GM20000 (cell line): Measurements from ENCODE around the gene NEUROD6.

ENCODE experiments used
- DNase-seq: peaks from one replicate; pipeline ENCODE4 v3.0.0; 2012; ENCODE audit warnings: low spot score
- CTCF ChIP-seq: IDR thresholded peaks from 2 replicates; pipeline ENCODE4 v1.5.1; 2012; ENCODE audit warnings: mild to moderate bottlenecking, control low read depth; ENCODE audit errors: extremely low read depth, missing control alignments

NEUROD6 gene

DNA sequence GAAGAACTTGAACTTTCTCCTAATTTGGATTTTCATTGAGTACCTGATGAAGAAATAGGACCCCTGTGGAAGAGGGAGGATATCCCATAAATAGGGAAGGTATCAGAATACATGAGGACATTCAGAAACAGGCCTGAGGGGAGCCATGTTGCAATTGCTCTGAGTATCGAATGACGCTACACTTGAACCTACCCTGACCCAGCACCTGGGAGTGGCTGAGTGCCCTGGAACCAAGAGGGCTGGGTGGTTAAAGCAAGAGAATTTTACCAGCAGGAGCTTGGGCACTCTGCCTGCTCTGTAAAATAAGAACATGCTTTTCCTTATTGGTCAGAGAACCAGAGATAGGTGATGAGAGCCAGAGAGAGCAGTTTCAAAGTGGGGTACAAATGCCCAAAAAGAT is 7.2 kb downstream of the NEUROD6 start:
- no peak for TF ChIP-seq CTCF
- no peak for DNase-seq

DNA sequence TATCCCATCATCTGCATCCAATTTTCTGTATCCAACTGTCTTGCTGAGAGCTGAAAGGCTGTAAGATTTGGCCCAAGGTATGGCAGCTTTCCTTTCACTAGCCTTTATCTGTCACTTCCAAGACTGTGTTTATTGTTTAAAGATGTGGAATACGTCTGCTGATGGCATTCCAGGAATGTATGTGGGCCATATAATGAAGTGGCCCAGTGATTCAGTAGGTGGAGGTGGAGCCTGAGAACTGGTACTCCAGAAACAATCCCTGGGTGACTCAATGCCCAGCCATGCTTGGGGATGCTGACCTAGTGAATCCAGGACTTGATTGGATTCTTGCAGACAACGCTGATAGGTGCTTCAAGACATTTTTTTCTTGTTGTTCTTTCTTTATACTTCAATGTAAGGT is 13.5 kb downstream of the NEUROD6 start:
- DNase-seq: no peak
- TF ChIP-seq CTCF: no peak

GRCh38 chr7:31326416-31326815 is 14.1 kb downstream of the NEUROD6 start:
- DNase-seq: no peak
- no peak for TF ChIP-seq CTCF

DNA sequence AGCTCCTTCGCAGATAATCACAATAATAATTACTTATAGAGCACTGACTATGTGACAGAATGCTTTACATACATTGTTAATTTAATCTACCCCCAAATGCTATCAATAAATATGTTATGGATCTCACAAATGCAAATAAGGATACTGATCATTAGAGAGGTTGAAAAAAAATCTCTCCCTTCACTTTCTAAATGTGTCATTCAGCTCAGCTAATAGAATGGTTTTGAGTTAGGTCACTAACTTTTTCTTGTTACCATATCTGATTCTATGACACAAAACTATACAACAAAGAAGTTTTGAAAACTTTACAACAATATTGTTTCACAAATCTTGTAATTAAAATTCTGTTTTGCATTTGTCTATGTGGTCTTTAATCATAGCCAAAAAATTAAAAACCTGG is 17.4 kb downstream of the NEUROD6 start:
- DNase-seq: no peak
- no peak for TF ChIP-seq CTCF

DNA sequence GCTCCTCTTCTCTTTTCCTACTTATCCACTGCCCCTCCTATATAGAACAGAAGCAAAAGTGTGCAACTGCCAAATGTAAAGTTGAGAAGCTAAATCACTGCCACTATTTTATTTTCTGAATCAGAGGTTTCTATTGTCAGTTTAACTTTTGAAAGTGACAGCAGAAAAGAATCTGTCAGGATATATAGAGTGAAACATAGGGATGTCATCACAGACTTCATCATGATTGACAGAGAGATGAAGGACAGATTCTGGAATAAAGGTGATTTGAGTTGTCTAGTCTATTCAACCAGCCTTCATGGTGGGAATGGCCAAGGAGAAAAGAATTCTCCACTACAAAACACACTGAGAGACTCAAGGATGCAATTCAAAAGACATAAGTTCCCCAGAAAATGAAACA is 19.9 kb downstream of the NEUROD6 start:
- DNase-seq: no peak
- no peak for TF ChIP-seq CTCF

DNA sequence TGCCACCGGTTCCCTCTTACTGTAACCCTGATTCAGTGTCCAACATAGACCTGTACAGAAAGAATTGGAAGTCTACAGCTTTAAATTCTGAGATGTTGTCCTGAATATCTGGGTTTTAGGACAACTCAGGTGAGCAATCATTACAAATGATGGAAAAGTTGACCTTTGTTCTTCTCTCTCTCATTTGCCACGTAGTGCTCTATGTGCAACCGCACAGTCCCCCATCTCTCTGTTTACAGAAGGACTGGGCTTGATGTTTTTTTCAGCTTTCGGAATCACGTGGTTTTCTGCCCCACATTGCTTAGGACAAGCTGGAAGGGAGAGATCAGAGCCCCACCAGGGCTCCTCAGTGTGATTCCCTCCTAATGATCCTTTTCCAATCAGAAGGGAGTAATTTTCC is 22.2 kb downstream of the NEUROD6 start:
- DNase-seq: no peak
- no peak for TF ChIP-seq CTCF

- no peak for TF ChIP-seq CTCF
- no peak for DNase-seq
These were observed 23.6 kb downstream of the NEUROD6 start for GRCh38 chr7:31316876-31317275.

GRCh38 chr7:31315758-31316157 is 24.8 kb downstream of the NEUROD6 start:
- no peak for TF ChIP-seq CTCF
- DNase-seq: no peak
